ENCODE data around the gene KRTAP1-4. TPM values are rescaled to one million over a fixed set of nuclear protein-coding genes. Genes with fewer than 3 reads are reported as not detected.
"Not testable (repeated sequence)": the region's sequence is repeated elsewhere in the genome, so short reads cannot be mapped to it uniquely, and the experiment has no call there.

Gene KRTAP1-4
- total RNA-seq, 1 experiment from 2014 or later: not detected

GRCh38 chr17:41058741-41059140 is 28.7 kb upstream of the KRTAP1-4 start:
- ChIA-PET POLR2A (ENCODE audit: unreplicated experiment) (interaction anchor here (0.6 kb wide), 4 partner anchors 156 to 594 kb away, joined by 3 to 7 read pairs (median 6); partner anchors contain the start of gene KRT19), CTCF (no interaction called here)
- H3K4me1 ChIP-seq (replicated peaks; ENCODE audit: insufficient read depth): peaks cover 43% of the 10 kb centered on the region
- H2AFZ ChIP-seq: no peak overlapping the region
- no peaks in the 10 kb centered on the region for H3K9me2 ChIP-seq (ENCODE audit: insufficient read depth)
- intact Hi-C loops (cut with micrococcal nuclease; ENCODE audit: unreplicated experiment): no loop called here
- no TSS peak for BruUV-seq (replicated peaks)
- H3K9me3 ChIP-seq (ENCODE audit: insufficient read depth, low read depth): no peaks in the 10 kb centered on the region; the same call in 1 of the 2 replicates
- TF ChIP-seq EZH2 (IDR thresholded peaks at IDR 0.05; ENCODE audit: low read depth): no peak
- no peak for TF ChIP-seq CTCF (conservative IDR thresholded peaks at IDR 0.05)
- H3K36me3 ChIP-seq (ENCODE audit: low read depth): 0 out of 2 replicates have a peak, but pooled peaks cover 5% of the 10 kb centered on the region
- H3K27me3 ChIP-seq (ENCODE audit: insufficient read depth, low read depth): no peaks in the 10 kb centered on the region
- peak in 1 of 2 experiments; percentile 72 for DNase-seq
- H3K4me3 ChIP-seq: no peak overlapping the region
- H3K79me2 ChIP-seq (ENCODE audit: low read depth): no peaks in the 10 kb centered on the region
- no peaks in the 10 kb centered on the region for H4K20me1 ChIP-seq (ENCODE audit: insufficient read depth)
- H3K27ac ChIP-seq: peak overlapping the region; percentile 88
- peak overlapping the region; percentile 43 for H3K4me2 ChIP-seq
- H3F3A ChIP-seq (ENCODE audit: insufficient read depth, low read depth): peaks cover 26% of the 10 kb centered on the region

GRCh38 chr17:41057547-41057946 is 27.6 kb upstream of the KRTAP1-4 start:
- Histone ChIP-seq H3K27me3 (ENCODE audit: insufficient read depth, low read depth) (no peaks in the 10 kb centered on the region), H3K9me2 (ENCODE audit: insufficient read depth) (no peaks in the 10 kb centered on the region), H3K36me3 (ENCODE audit: low read depth) (0 out of 2 replicates have a peak, but pooled peaks cover 5% of the 10 kb centered on the region), H4K20me1 (ENCODE audit: insufficient read depth) (no peaks in the 10 kb centered on the region), H3K4me1 (replicated peaks; ENCODE audit: insufficient read depth) (peaks cover 42% of the 10 kb centered on the region), H3K4me2 (no peak overlapping the region), H3F3A (ENCODE audit: insufficient read depth, low read depth) (peaks cover 26% of the 10 kb centered on the region), H2AFZ (no peak overlapping the region), H3K4me3 (no peak overlapping the region), H3K9me3 (ENCODE audit: insufficient read depth, low read depth) (peaks cover 9% of the 10 kb centered on the region; the same call in 1 of the 2 replicates), H3K79me2 (ENCODE audit: low read depth) (no peaks in the 10 kb centered on the region), H3K27ac (no peak overlapping the region)
- no peak for DNase-seq
- CTCF ChIA-PET: interaction anchor here (0.6 kb wide), 1 partner anchor 97 kb away, joined by 4 read pairs; no protein-coding TSS in a partner anchor
- POLR2A ChIA-PET (ENCODE audit: unreplicated experiment): no interaction called here
- BruUV-seq (replicated peaks): no TSS peak
- TF ChIP-seq EZH2 (IDR thresholded peaks at IDR 0.05; ENCODE audit: low read depth) (no peak), CTCF (conservative IDR thresholded peaks at IDR 0.05) (no peak)
- intact Hi-C loops (cut with micrococcal nuclease; ENCODE audit: unreplicated experiment): no loop called here

- intact Hi-C loops (cut with micrococcal nuclease; ENCODE audit: unreplicated experiment); CTCF ChIA-PET: not testable (repeated sequence)
Observed at GRCh38 chr17:41055130-41055529, 25.1 kb upstream of the KRTAP1-4 start, which contains the start of gene KRTAP2-2. Gene KRTAP2-2 (minus strand): TSS chr17:41055230. CDS start chr17:41055211, 19 bp downstream.

GRCh38 chr17:41054556-41054955 is 24.6 kb upstream of the KRTAP1-4 start:
- H3K27me3 ChIP-seq (ENCODE audit: insufficient read depth, low read depth); H3K27ac ChIP-seq; BruUV-seq (replicated peaks); intact Hi-C loops (cut with micrococcal nuclease; ENCODE audit: unreplicated experiment); DNase-seq; H3K36me3 ChIP-seq (ENCODE audit: low read depth); H3K4me3 ChIP-seq; H2AFZ ChIP-seq; H3K4me2 ChIP-seq; H3K9me2 ChIP-seq (ENCODE audit: insufficient read depth); CTCF ChIA-PET; H3K9me3 ChIP-seq (ENCODE audit: insufficient read depth, low read depth); POLR2A ChIA-PET (ENCODE audit: unreplicated experiment); H4K20me1 ChIP-seq (ENCODE audit: insufficient read depth); H3K79me2 ChIP-seq (ENCODE audit: low read depth): not testable (repeated sequence)
- Histone ChIP-seq H3K4me1 (replicated peaks; ENCODE audit: insufficient read depth) (peaks cover 27% of the 10 kb centered on the region), H3F3A (ENCODE audit: insufficient read depth, low read depth) (peaks cover 21% of the 10 kb centered on the region)

More at GRCh38 chr17:41055130-41055529, 25.1 kb upstream of the KRTAP1-4 start, which contains the start of gene KRTAP2-2:
- H3K27ac ChIP-seq; H3K79me2 ChIP-seq (ENCODE audit: low read depth); H4K20me1 ChIP-seq (ENCODE audit: insufficient read depth); H3K4me3 ChIP-seq; H3K27me3 ChIP-seq (ENCODE audit: insufficient read depth, low read depth); H3K9me3 ChIP-seq (ENCODE audit: insufficient read depth, low read depth); H3K9me2 ChIP-seq (ENCODE audit: insufficient read depth); DNase-seq; H2AFZ ChIP-seq; H3K36me3 ChIP-seq (ENCODE audit: low read depth); POLR2A ChIA-PET (ENCODE audit: unreplicated experiment); H3K4me2 ChIP-seq; BruUV-seq (replicated peaks): not testable (repeated sequence)
- peaks cover 18% of the 10 kb centered on the region for H3F3A ChIP-seq (ENCODE audit: insufficient read depth, low read depth)
- H3K4me1 ChIP-seq (replicated peaks; ENCODE audit: insufficient read depth): peaks cover 24% of the 10 kb centered on the region
